IPS-15b (cell line): Measurements from ENCODE around the gene STK32A.

Experiments used
- H3K27me3 ChIP-seq: one replicate; pipeline ENCODE4 v1.6.1; 2013; ENCODE audit warnings: low read length; ENCODE audit not compliant: control insufficient read depth, insufficient read depth
- H3K36me3 ChIP-seq: one replicate; pipeline ENCODE4 v1.6.1; 2013; ENCODE audit warnings: low read length; ENCODE audit not compliant: control insufficient read depth, insufficient read depth
- H3K4me1 ChIP-seq: one replicate; pipeline ENCODE4 v1.6.1; 2013; ENCODE audit warnings: mild to moderate bottlenecking, low read length; ENCODE audit not compliant: control insufficient read depth, insufficient read depth
- H3K4me3 ChIP-seq: one replicate; pipeline ENCODE4 v1.5.1; 2013; ENCODE audit warnings: low read depth, low read length
- H3K9ac ChIP-seq: one replicate; pipeline ENCODE4 v1.6.1; 2013; ENCODE audit warnings: low read depth, mild to moderate bottlenecking, low read length
- H3K9me3 ChIP-seq: one replicate; pipeline ENCODE4 v1.6.1; 2013; ENCODE audit warnings: mild to moderate bottlenecking, low read length; ENCODE audit not compliant: control insufficient read depth, insufficient read depth

The STK32A gene

DNA sequence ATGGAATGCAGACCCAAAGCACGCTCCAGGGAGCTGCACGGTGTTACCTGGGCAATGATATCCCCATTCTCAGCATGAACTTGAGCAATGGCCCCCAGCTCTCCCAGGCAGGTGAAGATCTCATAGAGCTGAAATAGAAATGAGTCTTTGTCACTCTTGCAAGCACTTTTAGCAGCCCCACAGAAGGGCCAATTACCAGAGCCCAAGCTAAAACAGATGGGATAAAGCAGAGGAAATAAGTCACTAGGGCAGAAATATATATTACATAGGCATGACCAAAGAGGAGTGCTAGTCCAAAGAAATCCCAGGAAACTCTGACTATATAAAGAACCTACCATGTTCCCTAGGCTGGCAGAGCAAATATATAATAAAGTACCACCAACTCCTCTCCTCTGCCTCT is 177.7 kb downstream of the STK32A start:
- Histone ChIP-seq H3K9ac (no peak overlapping the region), H3K27me3 (no peaks in the 10 kb centered on the region), H3K4me1 (no peaks in the 10 kb centered on the region), H3K36me3 (peaks cover 49% of the 10 kb centered on the region), H3K4me3 (no peak overlapping the region), H3K9me3 (no peaks in the 10 kb centered on the region)

DNA sequence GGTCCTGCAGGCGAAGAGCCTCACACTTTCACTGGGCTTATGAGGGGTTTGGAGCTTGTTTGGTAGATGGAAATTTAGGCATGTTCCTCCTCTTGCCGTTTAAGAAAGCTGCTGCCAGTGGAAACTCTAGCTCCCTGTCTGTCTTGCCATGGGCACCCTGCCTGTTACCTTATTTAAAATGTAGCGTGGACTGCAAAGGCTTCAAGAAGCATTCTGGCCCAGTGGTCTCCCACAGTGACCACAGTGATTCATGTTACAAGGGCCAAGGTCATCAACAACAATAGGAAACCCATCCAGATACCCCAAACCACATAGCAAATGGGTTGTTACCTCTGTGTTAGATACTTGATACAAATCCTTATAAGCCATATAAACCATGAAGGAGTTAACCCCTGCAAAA is 178.4 kb downstream of the STK32A start:
- H3K9me3 ChIP-seq: no peaks in the 10 kb centered on the region
- H3K4me3 ChIP-seq: no peak overlapping the region

DNA sequence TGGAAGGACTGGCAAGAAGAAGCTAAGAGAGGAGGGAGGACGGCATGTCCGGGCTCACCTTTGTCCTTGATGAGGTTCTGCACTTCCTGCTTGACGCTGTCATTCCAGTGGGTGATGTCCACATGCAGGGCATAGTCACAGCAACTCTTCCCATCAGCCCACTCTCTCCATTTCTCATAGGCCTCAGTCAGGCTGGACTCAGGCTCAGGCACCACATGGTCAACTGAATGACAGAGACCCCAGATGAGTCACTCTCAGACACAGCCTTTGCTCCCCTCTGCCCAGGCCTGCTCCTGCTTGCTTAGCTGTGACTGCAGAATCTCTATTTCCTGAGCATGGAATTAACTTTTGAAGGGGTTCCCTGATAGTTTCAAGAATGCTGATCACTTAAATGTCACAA is 180.8 kb downstream of the STK32A start:
- no peaks in the 10 kb centered on the region for H3K9me3 ChIP-seq
- H3K36me3 ChIP-seq: peaks cover 48% of the 10 kb centered on the region
- no peak overlapping the region for H3K4me3 ChIP-seq
- H3K9ac ChIP-seq: no peak overlapping the region
- no peaks in the 10 kb centered on the region for H3K27me3 ChIP-seq
- no peaks in the 10 kb centered on the region for H3K4me1 ChIP-seq

More for the DNA sequence above, 178.4 kb downstream of the STK32A start:
- Histone ChIP-seq H3K36me3 (peaks cover 48% of the 10 kb centered on the region), H3K4me1 (no peaks in the 10 kb centered on the region), H3K9ac (no peak overlapping the region), H3K27me3 (no peaks in the 10 kb centered on the region)

- no peaks in the 10 kb centered on the region for H3K4me1 ChIP-seq
- H3K4me3 ChIP-seq: no peak overlapping the region
- peaks cover 32% of the 10 kb centered on the region for H3K36me3 ChIP-seq
- H3K9ac ChIP-seq: no peak overlapping the region
- no peaks in the 10 kb centered on the region for H3K27me3 ChIP-seq
- no peaks in the 10 kb centered on the region for H3K9me3 ChIP-seq
These were observed 182.4 kb downstream of the STK32A start for GRCh38 chr5:147417135-147417813.

- Histone ChIP-seq H3K9ac (no peak overlapping the region), H3K4me1 (no peaks in the 10 kb centered on the region), H3K4me3 (no peak overlapping the region), H3K36me3 (peaks cover 28% of the 10 kb centered on the region), H3K9me3 (no peaks in the 10 kb centered on the region), H3K27me3 (no peaks in the 10 kb centered on the region)
These were observed 183.8 kb downstream of the STK32A start for GRCh38 chr5:147418613-147419012.

DNA sequence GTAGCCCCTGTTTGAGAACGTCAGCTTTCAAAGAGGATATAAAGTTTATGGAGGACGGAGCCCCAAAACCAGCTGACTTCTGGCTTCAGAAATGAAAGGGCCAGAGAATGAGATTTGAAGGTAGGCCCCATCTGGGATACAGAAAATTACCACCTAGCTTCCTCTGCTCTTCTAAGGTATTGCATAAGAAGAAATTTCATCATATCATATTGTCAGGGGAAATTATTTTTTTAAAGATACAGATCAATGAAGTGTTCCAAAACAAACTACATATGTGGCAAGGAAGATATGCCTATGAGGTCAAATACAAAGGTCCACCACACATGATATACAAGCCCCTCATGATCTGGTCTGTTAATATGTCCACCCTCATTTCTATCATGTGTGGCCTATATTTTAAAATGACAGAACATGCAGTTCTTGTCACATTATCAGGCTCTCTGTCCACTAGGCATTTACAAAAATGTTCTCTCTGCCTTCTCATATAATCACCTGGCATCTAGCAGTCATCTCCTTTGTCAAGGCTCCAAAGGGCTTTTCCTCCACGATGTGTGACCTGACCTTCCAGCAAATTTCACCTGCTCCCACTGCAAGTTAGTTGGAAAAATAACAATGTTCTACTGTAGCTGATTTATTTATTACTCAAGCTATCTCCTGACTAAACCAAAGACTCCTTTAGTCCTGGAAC is 192.0 kb downstream of the STK32A start:
- H3K9me3 ChIP-seq: no peaks in the 10 kb centered on the region
- peaks cover 7% of the 10 kb centered on the region for H3K36me3 ChIP-seq
- no peak overlapping the region for H3K9ac ChIP-seq
- no peak overlapping the region for H3K4me3 ChIP-seq
- H3K4me1 ChIP-seq: peaks cover 6% of the 10 kb centered on the region
- no peaks in the 10 kb centered on the region for H3K27me3 ChIP-seq

DNA sequence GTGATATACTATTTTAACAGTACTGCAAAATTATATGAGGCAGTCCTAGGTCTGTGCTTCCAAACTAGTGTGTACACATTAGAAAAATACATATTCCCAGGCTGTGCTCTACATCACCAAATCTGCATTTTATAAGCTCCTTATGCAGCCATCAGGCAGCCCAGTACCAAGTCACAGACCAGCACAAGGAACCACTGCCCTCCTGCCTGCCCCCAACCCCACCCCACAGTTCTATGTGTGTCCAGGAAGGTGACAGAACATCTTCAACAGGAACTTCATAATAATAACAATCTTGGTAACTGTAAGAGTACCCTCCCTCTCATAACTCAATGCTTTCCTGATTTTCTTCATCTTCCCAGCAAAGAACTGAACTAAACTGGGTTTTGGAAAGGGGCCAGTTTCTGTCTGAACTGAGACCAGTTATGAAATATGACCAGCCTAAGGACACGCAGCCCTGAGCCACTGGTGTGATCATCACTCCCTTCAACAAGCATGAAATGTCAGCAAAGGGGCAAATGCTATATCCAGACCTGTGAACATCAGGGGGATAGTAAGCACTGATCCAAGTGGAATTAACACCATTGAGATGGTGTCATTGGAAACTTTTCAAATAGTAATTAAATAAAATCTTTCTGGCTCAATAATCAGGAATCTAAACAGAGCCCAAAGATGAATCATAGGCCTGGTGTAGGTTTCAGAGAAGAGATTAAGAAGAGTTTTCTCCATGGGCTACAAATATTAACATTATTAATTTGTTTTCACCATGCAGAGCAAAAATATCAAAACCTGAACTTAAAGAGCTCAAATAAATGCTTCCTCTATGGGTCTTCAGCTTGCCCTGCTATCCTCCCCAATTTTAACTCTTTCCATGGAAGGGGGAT is 192.9 kb downstream of the STK32A start:
- Histone ChIP-seq H3K4me3 (no peak overlapping the region), H3K9ac (no peak overlapping the region), H3K36me3 (peaks cover 10% of the 10 kb centered on the region)

DNA sequence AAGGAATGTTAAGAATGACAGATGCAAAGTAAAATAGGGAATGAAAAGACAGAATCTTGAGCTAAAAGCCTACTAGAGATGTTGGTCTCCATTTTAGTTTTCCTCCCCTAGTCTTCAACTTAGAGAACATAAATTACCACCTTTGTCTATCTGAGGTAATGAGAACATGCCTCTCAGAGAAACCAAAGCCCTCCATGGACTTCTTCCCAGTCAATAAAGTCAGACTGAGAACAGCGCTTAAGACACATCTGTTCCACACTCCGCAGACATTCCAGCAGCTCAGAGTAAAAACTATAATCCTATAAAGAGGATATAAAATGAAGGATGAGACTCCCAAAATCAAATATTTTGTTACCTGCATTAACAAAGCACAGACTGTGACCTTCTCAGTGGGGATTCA is 195.8 kb downstream of the STK32A start:
- no peak overlapping the region for H3K4me3 ChIP-seq
- H3K36me3 ChIP-seq: peaks cover 3% of the 10 kb centered on the region
- H3K9me3 ChIP-seq: no peaks in the 10 kb centered on the region
- no peak overlapping the region for H3K9ac ChIP-seq
- no peaks in the 10 kb centered on the region for H3K27me3 ChIP-seq
- peaks cover 28% of the 10 kb centered on the region for H3K4me1 ChIP-seq

More for the DNA sequence above, 192.9 kb downstream of the STK32A start:
- no peaks in the 10 kb centered on the region for H3K27me3 ChIP-seq
- H3K4me1 ChIP-seq: peaks cover 16% of the 10 kb centered on the region
- H3K9me3 ChIP-seq: no peaks in the 10 kb centered on the region

GRCh38 chr5:147431586-147431985 is 196.8 kb downstream of the STK32A start:
- Histone ChIP-seq H3K4me1 (peaks cover 34% of the 10 kb centered on the region), H3K27me3 (no peaks in the 10 kb centered on the region), H3K9me3 (no peaks in the 10 kb centered on the region), H3K4me3 (no peak overlapping the region), H3K36me3 (peaks cover 3% of the 10 kb centered on the region), H3K9ac (no peak overlapping the region)

- no peaks in the 10 kb centered on the region for H3K9me3 ChIP-seq
- H3K36me3 ChIP-seq: peaks cover 3% of the 10 kb centered on the region
- peaks cover 39% of the 10 kb centered on the region for H3K4me1 ChIP-seq
- no peaks in the 10 kb centered on the region for H3K27me3 ChIP-seq
- no peak overlapping the region for H3K4me3 ChIP-seq
- no peak overlapping the region for H3K9ac ChIP-seq
These were observed 197.5 kb downstream of the STK32A start for GRCh38 chr5:147432323-147432722.

GRCh38 chr5:147434049-147434448 is 199.2 kb downstream of the STK32A start:
- H3K4me1 ChIP-seq: peaks cover 46% of the 10 kb centered on the region
- H3K9ac ChIP-seq: peak overlapping the region; percentile 26
- no peaks in the 10 kb centered on the region for H3K9me3 ChIP-seq
- H3K27me3 ChIP-seq: no peaks in the 10 kb centered on the region
- H3K4me3 ChIP-seq: no peak overlapping the region
- peaks cover 3% of the 10 kb centered on the region for H3K36me3 ChIP-seq
